ENCODE measurements around the gene FAM199X.

FAM199X gene

DNA sequence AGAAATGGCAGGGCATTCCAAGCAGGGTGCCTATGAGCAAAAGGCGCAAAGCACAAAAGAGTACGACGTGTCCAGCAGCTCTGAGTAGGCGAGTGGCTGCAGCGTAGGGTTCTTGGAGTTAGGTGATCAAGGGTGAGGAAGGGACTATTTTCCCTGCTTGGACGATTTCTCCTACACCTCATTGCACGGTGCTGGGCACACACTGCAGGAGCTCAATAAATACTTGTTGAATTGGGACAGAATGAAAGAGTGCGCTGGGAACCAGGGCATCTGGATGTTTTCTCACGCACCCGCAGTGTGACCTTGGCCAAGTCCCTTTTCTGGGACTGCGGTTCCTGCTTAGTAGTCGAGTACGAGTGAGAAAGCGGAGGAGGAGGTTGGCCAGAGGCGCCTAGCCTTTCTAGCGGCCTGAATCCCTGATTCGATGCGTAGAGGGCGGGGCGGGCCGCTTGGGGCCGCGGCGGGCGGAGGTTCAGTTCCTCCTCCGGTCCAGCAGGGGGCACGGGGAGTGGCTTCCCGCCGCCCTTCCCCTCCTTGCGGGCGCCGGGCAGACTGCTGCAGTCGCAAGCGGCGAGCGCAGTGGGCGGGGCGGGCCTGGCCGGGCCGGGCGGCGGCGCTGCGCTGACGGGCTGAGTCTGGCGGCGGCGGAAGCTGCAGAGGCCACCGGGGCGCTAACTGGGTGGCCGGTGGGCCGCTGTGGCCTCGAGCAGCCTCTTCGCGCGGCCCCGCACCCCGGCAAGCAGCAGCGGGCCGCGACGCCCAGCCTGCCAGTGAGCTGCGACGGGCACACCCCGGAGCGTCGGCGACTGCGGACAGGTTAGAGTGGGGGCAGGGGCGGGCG is at the start of gene FAM199X:
TSS of gene FAM199X (plus strand) at position 560 of the 841 bp plus-strand sequence. CDS start 333 bp downstream, outside the sequence.
- DNase-seq (ENCODE audit: low read depth in 2 of 2) = peak; percentile 72 to 83

DNA sequence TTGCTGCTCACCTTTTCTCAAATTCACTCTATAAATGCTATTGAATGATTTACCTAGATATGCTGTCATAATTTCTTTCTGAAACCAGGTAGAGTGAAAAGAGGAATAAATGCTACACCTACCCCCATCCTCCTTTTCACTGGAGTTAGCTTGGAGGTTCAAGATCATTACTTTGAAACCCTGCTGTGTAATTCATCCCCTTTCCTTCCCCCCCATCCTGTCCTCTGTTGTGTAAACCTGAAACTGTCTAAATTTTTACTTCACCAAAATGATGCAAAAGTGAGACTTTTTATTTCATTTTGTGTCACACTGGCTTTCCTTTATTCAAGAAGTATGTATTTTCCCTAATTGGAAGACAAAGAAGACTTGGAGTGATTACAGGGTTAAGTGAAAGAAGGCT is 48.5 kb upstream of the FAM199X start:
- no peak for DNase-seq (ENCODE audit: low read depth in 2 of 2)

DNA sequence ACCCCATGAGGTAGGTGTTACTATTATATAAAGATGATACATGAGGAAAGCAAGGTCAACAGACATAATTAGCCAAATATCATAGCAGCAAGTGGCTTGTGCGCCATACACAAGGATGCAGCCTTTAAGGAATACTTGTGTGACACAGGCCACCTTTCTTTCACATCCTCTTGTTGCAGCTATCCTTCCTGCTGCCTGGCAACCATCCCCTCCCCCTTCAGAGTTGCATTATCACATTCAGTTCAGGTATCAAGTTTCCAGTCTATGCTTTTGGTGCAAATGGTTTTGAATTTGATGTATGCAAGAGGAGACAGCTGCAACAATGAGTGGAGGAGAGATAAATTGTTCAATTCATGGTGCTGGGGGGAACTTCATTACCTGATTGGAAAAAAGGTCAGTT is 47.5 kb upstream of the FAM199X start:
- DNase-seq (ENCODE audit: low read depth in 2 of 2) = no peak

DNA sequence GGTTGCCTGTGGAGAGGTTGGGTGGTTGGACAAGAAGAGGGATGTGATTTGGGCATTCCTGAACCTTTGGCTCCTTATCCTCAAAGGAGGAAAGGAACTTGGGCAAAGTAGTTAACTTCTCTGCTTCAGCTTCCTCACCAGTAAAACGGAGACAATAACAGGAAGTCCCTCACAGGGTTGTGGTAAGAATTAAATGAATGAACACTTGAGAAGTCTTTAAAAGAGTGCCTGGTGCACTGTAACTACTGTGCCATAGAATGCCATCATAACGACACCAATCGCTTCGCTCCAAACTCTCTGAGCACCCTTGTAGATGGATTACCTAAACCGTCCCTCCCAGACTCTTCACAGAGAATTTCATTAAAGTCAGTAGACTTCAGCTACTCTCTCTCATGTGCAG is 43.4 kb upstream of the FAM199X start:
- no peak for DNase-seq (ENCODE audit: low read depth in 2 of 2)

DNA sequence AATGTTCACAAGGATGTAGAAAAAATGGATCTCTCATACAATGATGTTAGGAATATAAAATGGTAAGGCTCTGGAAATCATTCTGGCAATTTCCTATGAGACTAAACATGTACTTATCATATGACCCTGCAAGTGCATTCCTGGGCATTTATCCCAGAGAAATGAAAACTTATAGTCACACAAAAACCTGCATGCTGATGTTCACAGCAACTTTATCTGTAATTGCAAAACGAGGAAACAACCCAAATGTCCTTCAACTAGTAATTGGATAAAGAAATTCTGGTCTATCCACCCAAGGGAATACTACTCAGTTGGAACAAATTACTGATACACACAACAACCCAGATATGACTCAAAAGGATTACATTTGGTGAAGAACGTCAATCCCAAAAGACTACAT is 39.4 kb upstream of the FAM199X start:
- no peak for DNase-seq (ENCODE audit: low read depth in 2 of 2)

DNA sequence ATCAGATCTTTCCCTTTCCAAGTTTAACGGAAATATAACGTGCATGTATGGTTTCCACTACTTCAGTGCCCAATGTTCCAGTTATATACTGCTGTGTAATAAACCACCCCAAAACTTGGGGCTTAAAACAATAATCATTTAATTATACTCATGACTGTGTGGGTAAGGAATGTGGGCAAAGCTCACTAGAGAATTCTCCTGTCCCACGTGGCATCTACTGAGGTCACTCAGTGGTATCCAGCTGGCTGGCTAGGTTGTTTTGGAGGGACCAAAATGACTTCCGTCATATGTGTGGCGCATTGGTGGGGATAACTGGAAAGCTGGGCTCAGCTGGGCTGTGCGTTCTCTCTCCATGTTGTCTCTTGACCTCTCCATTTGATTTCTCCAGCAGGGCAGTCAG is 35.4 kb upstream of the FAM199X start:
- no peak for DNase-seq (ENCODE audit: low read depth in 2 of 2)

DNA sequence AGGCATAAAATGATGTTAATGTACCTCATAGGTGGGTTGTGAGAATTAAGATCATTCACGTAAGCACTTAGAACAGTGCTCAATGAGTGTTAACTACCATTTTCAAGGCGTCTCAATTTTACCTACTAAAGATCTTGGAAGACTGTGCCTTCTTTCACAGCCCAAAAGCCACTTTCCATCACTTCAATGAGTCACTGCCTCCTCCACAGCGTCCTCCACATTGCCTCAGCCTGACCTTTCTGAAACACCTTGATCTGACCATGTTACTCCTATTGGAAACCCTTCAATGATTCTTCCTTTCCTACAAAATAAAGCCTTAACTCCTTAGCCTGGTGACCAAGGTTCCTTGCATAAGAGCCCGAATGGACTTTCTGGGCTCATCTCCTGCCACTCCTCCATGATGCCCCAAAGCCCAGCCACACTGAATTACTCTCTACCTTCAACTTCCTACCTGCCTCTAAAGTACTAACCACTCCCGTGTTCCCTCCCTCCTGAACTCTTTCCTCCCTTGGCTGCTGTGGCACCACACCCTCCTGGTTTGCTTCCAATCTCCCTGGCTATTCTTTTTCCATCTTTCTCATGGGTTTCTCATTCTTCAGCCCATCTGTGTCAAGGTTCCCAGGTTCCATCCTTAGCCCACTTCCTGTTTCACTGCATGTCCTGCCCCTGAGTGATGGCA is 31.5 kb upstream of the FAM199X start:
- DNase-seq (ENCODE audit: low read depth in 2 of 2) = no peak

DNA sequence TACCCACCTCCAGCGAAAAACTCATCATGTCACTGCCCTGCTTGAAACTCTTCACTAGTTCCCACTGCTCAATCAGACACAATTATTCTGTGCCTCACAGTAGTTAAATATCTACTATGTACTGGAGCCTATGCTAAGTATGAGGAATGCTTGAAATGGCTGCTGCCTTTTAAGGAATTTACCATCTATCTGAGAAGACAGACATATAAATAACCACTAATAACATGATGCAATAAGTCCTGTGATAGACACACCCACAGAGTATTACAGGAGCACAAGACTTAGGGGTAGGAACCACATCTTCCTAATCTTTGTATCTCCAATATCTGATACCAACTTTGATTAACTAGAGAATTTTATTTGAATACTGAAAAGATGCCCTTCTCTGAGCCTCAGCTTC is 30.6 kb upstream of the FAM199X start:
- DNase-seq (ENCODE audit: low read depth in 2 of 2) = no peak

DNA sequence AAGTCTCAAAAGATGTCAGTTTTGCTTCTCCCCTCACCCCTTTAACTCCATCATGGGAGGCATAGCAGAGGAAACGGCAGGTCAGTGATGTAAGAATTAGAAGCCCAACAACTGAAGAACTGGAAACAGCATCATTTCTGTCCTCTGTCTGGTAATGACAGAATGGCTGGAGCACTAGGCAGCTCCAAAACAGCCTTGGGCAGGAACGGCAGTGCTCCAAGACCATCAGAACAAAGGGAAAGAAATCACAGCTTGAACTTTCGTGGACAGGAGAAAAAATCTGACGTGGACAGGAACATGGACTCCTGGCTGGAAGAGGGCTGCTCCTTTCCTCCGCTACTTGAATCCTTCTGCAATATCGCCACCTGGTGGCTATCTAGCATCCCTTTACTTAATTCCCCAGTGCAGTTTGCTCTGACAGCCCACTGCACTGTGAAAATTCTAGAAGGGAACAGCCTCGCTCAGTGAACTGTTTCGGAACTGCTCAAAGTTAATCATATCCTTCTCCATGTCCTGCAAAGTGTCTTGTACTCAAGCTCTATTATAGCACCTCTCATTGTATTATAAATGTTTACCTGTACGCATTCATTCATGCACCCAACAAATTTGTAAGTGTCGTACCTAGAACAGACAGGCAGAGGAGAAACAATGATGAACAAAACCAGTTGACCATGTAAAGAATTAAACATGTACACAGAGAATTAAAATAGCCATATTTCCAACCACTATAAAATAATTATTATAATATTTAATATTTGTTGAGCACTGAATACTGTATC is 29.8 kb upstream of the FAM199X start:
- no peak for DNase-seq (ENCODE audit: low read depth in 2 of 2)

DNA sequence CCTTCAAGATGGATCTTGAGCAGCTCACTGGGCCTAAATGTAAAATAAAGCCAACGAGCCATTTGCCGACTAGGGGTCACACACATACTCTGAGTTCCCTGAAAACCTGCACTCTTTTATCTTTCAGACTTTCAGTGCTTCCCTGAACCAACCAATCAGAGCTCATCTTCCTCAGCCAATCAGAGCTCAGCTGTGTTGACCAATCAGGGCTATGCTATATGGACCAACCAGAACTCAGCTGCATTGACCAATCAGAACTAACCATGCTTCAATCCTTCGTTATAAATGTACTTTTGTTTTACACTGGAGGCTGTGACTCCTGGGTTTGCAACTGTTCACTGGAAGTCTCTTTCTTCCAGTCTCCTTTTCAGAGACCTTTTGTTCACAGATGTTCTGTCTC is 28.8 kb upstream of the FAM199X start:
- no peak for DNase-seq (ENCODE audit: low read depth in 2 of 2)

DNA sequence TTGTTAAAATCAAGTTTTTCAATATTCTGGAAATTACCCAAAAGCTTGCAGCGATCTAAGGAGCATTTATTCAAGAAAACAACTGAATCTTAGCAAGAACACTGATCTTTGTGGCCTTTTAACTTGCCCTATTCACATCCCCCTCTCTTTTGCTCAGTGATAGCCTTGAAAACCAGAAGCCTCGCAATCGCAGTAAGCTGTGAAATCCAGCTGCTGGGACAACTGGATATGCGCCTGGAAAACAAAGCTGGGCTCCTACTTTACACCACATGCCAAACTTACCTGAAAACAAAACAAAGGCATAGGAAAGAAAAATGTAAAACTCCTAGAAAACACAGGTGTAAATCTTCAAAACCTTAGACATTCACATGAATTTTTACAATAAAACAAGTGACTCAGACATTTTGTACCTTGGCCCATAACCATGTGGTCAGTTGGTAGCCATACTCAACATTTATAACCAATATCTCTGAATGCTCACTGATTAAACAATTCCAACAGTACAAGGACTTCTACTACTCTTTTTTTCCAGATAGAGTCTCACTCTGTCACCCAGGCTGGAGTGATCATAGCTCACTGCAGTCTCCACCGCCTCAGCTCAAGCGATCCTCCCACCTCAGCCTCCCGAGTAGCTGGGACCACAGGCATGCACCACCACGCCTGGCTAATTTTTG is 25.0 kb upstream of the FAM199X start:
- DNase-seq (ENCODE audit: low read depth in 2 of 2) = no peak

DNA sequence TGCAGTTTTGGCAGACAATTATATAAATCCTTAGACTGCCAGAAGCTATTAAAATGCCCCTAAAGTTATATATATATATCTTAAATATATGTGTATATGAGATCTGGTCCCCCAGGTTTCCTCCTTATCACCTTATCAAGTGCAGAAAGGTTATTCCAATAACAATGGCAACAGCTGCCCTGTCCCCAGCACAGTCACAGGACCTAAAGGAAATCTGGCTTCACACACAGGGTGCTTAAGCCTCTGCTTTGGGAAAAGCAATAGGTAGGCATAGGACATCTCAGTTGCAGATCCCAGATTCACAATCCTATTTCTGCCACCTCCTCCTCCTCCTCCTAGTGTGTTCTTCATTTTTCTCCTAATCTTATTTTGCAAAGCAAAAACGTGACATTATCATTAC is 15.2 kb upstream of the FAM199X start:
- DNase-seq (ENCODE audit: low read depth in 2 of 2) = no peak

DNA sequence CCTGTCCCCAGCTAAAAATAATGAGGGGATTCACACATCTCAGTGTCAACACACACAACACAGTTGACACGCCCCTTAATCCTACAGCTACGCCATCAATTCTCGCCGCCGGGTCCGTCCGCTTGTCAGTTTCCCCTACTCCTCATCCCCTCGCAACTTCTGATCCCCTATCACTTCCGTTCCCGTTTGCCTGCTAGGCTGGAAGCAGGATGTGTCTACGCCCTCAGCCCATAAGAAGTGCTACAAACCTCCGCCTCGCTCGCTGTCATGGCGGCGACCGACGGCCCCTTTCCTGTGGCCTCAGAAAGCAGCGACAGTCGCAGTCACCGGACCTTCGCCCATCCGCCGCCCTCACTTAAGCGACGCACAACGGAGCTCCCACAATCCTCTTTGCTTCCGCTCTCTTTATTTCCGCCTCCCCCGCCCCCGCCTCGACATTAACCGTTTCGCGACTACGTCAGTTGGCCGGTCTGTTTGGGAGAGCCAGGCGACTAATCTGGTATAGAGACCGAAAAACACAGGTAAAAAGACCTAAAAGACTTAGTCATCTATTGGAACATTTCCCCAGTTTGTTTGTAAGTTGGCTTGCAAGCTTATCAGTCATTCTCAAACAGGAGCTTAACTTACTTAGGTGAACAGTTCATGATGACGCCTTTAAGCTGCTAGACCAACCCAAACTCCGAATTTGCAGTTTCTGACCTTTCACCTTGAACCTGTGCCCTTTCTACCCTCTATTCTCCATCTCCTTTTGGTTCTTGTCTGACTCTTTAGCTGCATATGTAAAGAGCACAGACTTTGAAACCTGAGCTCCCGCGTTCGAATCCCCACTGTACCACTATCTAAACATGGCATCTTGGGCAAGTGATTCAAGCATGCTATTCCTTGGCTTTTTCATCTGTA is 9.4 kb upstream of the FAM199X start, which contains the start of gene SLC25A53:
TSS of gene SLC25A53 (minus strand) at position 380 of the 900 bp plus-strand sequence. CDS start 51,752 bp downstream, outside the sequence.
- peak; percentile 51 to 68 for DNase-seq (ENCODE audit: low read depth in 2 of 2)

DNA sequence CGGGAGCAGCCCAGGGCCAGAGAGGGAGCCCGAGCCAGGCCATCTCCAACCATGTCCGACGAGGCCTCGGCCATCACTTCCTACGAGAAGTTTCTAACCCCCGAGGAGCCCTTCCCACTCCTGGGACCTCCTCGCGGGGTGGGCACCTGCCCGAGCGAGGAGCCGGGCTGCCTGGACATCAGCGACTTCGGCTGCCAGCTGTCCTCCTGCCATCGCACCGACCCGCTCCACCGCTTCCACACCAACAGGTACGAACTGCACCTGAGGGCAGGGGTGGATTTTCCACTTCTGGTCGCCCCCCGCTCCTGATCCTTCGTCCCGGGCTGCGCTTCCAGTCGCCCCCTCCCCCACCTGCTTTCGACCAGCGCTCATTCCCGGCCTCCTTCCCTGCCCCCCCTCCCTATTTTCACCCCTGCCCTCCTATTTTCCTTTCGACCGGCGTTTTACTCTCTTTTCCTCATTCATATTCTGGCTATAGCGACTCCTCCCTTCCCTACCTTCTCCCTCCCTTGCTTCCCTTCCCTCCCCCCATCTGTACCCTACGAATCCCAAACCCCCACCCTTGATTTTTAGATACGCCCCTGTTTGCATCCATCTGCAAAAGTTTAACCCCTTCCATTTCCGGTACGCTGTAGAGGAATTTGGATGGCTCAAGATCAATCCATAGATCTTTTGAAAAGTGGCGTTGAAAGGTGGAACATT is 633 bp downstream of the FAM199X start:
- no peak for DNase-seq (ENCODE audit: low read depth in 2 of 2)

DNA sequence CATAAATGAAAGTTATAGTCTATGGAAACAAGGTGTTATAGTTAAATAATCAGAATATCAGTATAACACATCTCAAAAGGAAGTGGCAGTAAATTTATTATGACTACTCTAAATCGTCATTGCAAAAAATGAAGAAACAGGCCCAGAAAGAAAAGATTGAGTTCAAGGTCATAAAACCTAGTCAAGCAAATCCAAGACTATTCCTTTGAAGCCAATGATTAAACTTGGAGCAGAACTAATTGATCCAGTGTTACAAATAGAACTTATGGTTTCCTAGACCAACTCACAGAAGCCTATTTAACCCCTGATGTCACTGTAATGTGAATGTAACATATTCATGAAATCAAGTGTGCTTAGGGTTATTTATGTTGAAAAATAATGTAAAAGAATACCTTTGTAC is 1.9 kb downstream of the FAM199X start:
- no peak for DNase-seq (ENCODE audit: low read depth in 2 of 2)

DNA sequence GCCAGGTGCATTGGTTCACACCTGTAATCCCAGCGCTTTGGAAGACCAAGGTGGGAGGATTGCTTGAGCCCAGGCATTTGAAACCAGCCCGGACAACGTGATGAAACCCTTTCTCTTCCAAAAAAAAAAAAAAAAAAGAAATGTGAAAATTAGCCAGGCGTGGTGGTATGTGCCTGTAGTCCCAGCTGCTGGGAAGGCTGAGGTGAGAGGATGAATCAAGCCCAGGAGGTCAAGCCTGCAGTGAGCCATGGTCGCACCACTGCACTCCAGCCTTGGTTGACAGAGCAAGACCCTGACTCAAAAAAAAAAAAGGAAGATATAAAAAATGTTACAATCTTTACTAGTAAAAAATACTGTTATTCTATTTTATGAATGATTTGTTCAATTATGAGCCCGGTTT is 5.9 kb downstream of the FAM199X start:
- no peak for DNase-seq (ENCODE audit: low read depth in 2 of 2)

DNA sequence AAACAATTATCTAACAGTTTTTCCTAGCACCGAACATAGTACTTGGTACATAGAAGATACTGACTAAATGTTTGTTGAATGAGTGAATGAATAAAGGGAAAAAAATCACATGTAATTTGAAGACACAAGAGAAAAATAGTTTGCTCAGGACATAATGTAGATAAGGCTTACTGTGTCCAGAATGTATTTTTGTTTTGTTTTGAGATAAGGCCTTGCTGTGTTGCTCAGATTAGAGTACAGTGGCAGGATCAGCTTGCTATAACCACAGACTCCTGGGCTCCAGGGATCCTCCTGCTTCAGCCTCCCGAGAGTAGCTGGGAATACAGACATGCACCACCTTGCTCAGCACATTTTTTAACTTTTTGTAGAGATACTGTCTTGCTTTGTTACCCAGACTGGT is 6.5 kb downstream of the FAM199X start:
- DNase-seq (ENCODE audit: low read depth in 2 of 2) = no peak

DNA sequence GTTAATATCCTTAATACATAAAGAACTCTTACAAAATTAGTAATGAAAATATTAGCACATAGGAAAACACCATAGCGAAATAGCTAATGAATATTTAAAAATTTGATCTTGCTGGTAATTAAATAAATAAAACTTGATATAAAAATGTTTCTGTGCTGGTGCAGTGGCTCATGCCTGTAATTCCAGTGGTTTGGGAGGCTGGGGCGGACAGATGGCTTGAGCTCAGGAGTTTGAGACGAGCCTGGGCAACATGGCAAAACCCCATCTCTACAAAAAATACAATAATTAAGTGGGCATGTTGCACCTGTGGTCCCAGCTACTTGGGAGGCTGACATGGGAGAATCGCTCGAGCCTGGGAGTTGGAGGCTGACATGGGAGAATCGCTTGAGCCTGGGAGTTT is 7.6 kb downstream of the FAM199X start:
- DNase-seq (ENCODE audit: low read depth in 2 of 2) = no peak

DNA sequence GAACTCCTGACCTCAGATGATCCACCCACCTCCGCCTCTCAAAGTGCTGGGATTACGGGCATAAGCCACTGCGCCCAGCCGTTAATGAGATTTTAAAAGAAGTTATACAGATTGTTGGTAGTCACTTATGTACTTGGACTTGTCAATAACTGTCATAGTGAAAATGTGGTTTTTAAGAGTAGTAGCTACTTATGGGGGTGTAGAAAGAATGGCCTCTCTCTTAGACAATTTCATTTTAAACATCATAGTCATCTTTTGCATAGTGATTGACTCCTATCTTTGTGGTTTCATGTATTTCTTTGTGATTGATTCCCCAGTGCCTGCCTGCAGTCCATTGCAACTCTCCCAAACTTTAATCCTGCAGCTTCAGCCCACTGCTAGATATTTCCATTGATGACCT is 17.4 kb downstream of the FAM199X start:
- no peak for DNase-seq (ENCODE audit: low read depth in 2 of 2)

DNA sequence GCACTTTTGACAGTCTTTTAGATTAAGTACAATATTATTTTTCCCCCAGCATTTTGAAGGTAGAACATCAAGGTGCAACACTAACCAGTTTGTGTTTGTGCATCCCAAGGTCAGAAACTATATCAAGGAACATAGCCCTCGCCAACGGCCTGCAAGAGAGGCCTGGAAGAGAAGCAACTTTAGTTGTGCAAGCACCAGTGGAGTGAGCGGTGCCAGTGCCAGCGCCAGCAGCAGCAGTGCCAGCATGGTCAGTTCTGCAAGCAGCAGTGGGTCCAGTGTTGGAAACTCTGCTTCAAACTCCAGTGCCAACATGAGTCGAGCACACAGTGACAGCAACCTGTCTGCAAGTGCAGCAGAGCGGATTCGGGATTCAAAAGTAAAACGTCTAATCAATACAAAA is 21.7 kb downstream of the FAM199X start:
- no peak for DNase-seq (ENCODE audit: low read depth in 2 of 2)
